ENCODE measurements around the gene FAM50A. TPM values are rescaled to one million over a fixed set of nuclear protein-coding genes. Genes with fewer than 3 reads are reported as not detected.

The FAM50A gene
- total and polyA plus RNA-seq, 2 of the 4 experiments (the other 2 are of a cell fraction) = 46.4 to 119 TPM

DNA sequence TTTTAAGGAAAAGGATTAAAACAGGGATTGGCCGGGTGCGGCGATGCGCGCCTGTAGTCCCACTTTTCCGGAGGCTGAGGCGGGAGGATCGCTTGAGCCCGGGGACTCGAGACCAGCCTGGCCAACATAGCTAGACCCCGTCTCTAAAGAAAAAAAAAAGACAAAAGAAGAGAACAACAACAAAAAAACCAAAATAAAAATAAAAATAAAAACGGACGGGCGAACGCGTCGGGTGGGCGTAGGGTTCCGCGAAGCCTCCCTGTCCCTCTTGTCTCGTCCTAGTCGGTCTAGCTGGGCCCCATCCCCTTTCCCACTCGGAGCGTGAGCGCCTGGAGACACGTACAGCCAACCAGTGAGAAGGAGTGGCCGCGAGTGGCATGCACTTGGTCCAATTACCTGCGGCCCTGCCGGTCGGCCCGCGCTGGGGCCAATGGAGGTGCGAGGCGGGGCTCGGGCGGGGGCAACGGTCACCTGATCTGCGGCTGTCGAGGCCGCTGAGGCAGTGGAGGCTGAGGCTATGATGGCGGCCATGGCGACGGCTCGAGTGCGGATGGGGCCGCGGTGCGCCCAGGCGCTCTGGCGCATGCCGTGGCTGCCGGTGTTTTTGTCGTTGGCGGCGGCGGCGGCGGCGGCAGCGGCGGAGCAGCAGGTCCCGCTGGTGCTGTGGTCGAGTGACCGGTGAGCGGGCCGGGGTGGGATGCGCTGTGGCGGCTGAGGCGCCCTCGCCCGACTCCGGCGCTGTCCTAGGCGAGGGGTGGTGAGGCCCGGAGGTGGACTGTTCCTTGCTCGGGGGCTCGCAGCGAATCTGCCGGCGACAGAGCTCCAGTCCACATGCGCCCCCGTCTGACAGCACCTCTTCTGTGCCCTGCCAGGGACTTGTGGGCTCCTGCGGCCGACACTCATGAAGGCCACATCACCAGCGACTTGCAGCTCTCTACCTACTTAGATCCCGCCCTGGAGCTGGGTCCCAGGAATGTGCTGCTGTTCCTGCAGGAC lies 15.5 kb upstream of the FAM50A start, which contains the start of gene ATP6AP1:
Gene ATP6AP1 (plus strand): TSS at position 502 of the 996 bp plus-strand sequence. CDS start 16 bp downstream, at position 518.
- CTCF ChIA-PET = interaction anchor here (1.2 kb wide), 1 partner anchor 14 kb away, joined by 6 read pairs; no protein-coding TSS in a partner anchor
- in situ Hi-C loops (cut with MboI; ENCODE audit: low sequenced_read_pairs) = no loop called here
- Histone ChIP-seq H2AK5ac (ENCODE audit: low read depth, low read length) (peak within 1 kb of the TSS; percentile 80; the same call in 1 of the 2 replicates), H3K9me1 (ENCODE audit: insufficient read depth, low read length) (peaks cover 3% of the 10 kb centered on the region; the same call in 1 of the 2 replicates), H3K23ac (ENCODE audit: low read depth, low read length) (no peak within 1 kb of the TSS), H4K20me1 (ENCODE audit: insufficient read depth, low read length) (peaks cover 7% of the 10 kb centered on the region), H3K4me1 (ENCODE audit: control insufficient read depth, insufficient read depth, low read length) (peaks cover 2% of the 10 kb centered on the region; the same call in 1 of the 2 replicates), H3K36me3 (ENCODE audit: control insufficient read depth, insufficient read depth, low read length) (peaks cover 13% of the 10 kb centered on the region; the same call in 1 of the 2 replicates), H2BK20ac (ENCODE audit: low read depth, low read length) (no peak within 1 kb of the TSS), H3K27ac (ENCODE audit: insufficient read depth, low read length) (peak within 1 kb of the TSS; percentile 50), H3K4ac (ENCODE audit: low read depth, low read length) (peak within 1 kb of the TSS; percentile 67), H4K91ac (ENCODE audit: insufficient read depth, low read depth, low read length) (no peak within 1 kb of the TSS), H2AFZ (replicated peaks; ENCODE audit: low read length, poor library complexity) (peak within 1 kb of the TSS; percentile 92), H2AK9ac (replicated peaks; ENCODE audit: low read depth, low read length, poor library complexity) (peak within 1 kb of the TSS; percentile 83), H3K9ac (ENCODE audit: low read depth, low read length) (peak within 1 kb of the TSS; percentile 72), H3K56ac (ENCODE audit: extremely low read depth, insufficient read depth, low read length) (no peak within 1 kb of the TSS), H2BK5ac (ENCODE audit: low read depth, low read length, poor library complexity, severe bottlenecking) (peak within 1 kb of the TSS; percentile 37), H2BK15ac (ENCODE audit: low read depth, low read length) (0 out of 3 replicates have a peak within 1 kb of the TSS, but pooled peaks have one; percentile 13), H3K79me1 (ENCODE audit: low read depth in 1 of 2, low read length in 2 of 2) (peaks cover 7 to 22% of the 10 kb centered on the region in 2 experiments), H2BK120ac (ENCODE audit: low read depth, low read length) (no peak within 1 kb of the TSS), H3K4me3 (ENCODE audit: insufficient read depth, low read depth, low read length) (peak within 1 kb of the TSS; percentile 78), H4K5ac (ENCODE audit: low read depth, low read length) (peak within 1 kb of the TSS; percentile 69), H3K9me3 (ENCODE audit: control insufficient read depth, insufficient read depth, low read length) (no peaks in the 10 kb centered on the region), H4K8ac (ENCODE audit: low read depth in 2 of 2, low read length in 2 of 2) (peak within 1 kb of the TSS; percentile 70 to 84), H3K4me2 (ENCODE audit: low read depth, low read length) (peak within 1 kb of the TSS; percentile 91), H3K18ac (ENCODE audit: low read depth, low read length) (no peak within 1 kb of the TSS), H3K14ac (replicated peaks; ENCODE audit: low read depth, low read length) (peak within 1 kb of the TSS; percentile 46; the same call in 1 of the 2 replicates), H3K27me3 (ENCODE audit: control insufficient read depth, insufficient read depth, low read length) (no peaks in the 10 kb centered on the region)
- peak; percentile 92 for DNase-seq
- POLR2A ChIA-PET (ENCODE audit: unreplicated experiment) = interaction anchor here (0.7 kb wide), 1 partner anchor 82 kb away, joined by 3 read pairs; no protein-coding TSS in a partner anchor
- dilution Hi-C loops (cut with HindIII; ENCODE audit: low sequenced_read_pairs, unreplicated experiment) = no loop called here
- TF ChIP-seq, protein P1, sequence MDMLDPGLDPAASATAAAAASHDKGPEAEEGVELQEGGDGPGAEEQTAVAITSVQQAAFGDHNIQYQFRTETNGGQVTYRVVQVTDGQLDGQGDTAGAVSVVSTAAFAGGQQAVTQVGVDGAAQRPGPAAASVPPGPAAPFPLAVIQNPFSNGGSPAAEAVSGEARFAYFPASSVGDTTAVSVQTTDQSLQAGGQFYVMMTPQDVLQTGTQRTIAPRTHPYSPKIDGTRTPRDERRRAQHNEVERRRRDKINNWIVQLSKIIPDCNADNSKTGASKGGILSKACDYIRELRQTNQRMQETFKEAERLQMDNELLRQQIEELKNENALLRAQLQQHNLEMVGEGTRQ (IDR thresholded peaks at IDR 0.05; ENCODE audit: low read depth, low read length) = peak; percentile 83
- TF ChIP-seq MAFK (IDR thresholded peaks at IDR 0.05; ENCODE audit: low read depth, low read length) = no peak
- TF ChIP-seq BHLHE40 (IDR thresholded peaks at IDR 0.05; ENCODE audit: low read depth, low read length) = peak; percentile 37; the same call in 1 of the 2 replicates
- TF ChIP-seq POLR2A (IDR thresholded peaks at IDR 0.05; ENCODE audit: low read depth, low read length) = no peak
- no peak for TF ChIP-seq RAD21 (IDR thresholded peaks at IDR 0.05; ENCODE audit: low read length)
- TF ChIP-seq SMC3 (IDR thresholded peaks at IDR 0.05; ENCODE audit: low read depth, low read length) = no peak
- no peak for TF ChIP-seq RCOR1 (IDR thresholded peaks at IDR 0.05; ENCODE audit: insufficient replicate concordance, low read length)
- no peak for TF ChIP-seq NFE2L2 (IDR thresholded peaks at IDR 0.05; ENCODE audit: low read depth, low read length)
- no peak for TF ChIP-seq MXI1 (IDR thresholded peaks at IDR 0.05; ENCODE audit: borderline replicate concordance, low read depth, low read length)
- TF ChIP-seq CEBPB (IDR thresholded peaks at IDR 0.05; ENCODE audit: low read depth, low read length) = no peak
- TF ChIP-seq FOS (IDR thresholded peaks at IDR 0.05; ENCODE audit: low read depth, low read length) = no peak
- TF ChIP-seq RFX5 (IDR thresholded peaks at IDR 0.05; ENCODE audit: low read depth, low read length) = no peak
- TF ChIP-seq, protein P2, sequence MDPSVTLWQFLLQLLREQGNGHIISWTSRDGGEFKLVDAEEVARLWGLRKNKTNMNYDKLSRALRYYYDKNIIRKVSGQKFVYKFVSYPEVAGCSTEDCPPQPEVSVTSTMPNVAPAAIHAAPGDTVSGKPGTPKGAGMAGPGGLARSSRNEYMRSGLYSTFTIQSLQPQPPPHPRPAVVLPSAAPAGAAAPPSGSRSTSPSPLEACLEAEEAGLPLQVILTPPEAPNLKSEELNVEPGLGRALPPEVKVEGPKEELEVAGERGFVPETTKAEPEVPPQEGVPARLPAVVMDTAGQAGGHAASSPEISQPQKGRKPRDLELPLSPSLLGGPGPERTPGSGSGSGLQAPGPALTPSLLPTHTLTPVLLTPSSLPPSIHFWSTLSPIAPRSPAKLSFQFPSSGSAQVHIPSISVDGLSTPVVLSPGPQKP (IDR thresholded peaks at IDR 0.05; ENCODE audit: borderline replicate concordance, low read depth, low read length) = no peak
- TF ChIP-seq MAZ (IDR thresholded peaks at IDR 0.05; ENCODE audit: borderline replicate concordance, low read depth, low read length) = peak; percentile 74; the same call in 1 of the 2 replicates
- WGBS, 2 experiments (ENCODE audit: extremely low coverage in 2 of 2, insufficient read length in 1 of 2) = 52% methylated on average over 53 of the region's 87 CpGs; no CpG with 5 or more reads in 1 of the 2 experiments
- intact Hi-C loops (cut with micrococcal nuclease) = no loop called here
- peak; percentile 99 for ATAC-seq (ENCODE audit: low read depth)
- no TSS peak for BruUV-seq (replicated peaks)
